Right renal pelvis (tissue), 4 donors: ENCODE data around the gene RNF151. TPM values are rescaled to one million over a fixed set of nuclear protein-coding genes. Genes with fewer than 3 reads are reported as not detected.
"Not testable (repeated sequence)": the region's sequence is repeated elsewhere in the genome, so short reads cannot be mapped to it uniquely, and the experiment has no call there.

ENCODE experiments used
- DNase-seq, 4 donors: peaks; one replicate each; pipeline ENCODE4 v3.0.0-alpha.2; 2013; ENCODE audit warnings: low read depth in 4 of 4, low spot score in 3 of 4, missing footprints in 1 of 4
- polyA plus RNA-seq, 4 donors: library from polyadenylated mRNA; unstranded; fragments of 120-200 nt; gene quantifications; one replicate each; pipeline ENCODE4 v1.2.1, GENCODE V29; 2013; ENCODE audit not compliant: insufficient read length in 4 of 4

Gene RNF151, protein sequence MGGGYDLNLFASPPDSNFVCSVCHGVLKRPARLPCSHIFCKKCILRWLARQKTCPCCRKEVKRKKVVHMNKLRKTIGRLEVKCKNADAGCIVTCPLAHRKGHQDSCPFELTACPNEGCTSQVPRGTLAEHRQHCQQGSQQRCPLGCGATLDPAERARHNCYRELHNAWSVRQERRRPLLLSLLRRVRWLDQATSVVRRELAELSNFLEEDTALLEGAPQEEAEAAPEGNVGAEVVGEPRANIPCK
- polyA plus RNA-seq: not detected

DNA sequence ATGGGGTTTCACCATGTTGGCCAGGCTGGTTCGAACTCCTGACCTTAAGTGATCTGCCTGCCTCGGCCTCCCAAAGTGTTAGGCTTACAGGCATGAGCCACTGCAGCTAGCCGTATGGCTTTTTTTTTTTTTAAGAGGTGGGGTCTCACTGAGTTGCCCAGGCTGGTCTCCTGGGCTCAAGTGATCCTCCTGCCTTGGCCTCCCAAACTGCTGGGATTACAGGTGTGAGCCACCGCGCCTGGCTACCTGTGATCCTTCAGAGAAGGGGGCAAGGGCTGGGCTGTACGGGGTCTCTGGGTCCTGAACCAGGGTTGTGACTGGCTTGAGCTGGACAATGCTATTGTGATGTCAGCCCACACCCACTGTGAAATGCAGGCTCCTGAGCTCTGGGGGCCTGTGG lies at the start of gene RNF151:
TSS of gene RNF151 (plus strand) at position 397 of the 400 bp plus-strand sequence. CDS start 26 bp downstream, outside the sequence.
- no peak for DNase-seq

GRCh38 chr16:1917056-1917664 lies 49.5 kb upstream of the RNF151 start:
- no peak for DNase-seq

GRCh38 chr16:1917665-1918350 lies 48.8 kb upstream of the RNF151 start:
- DNase-seq: no peak

DNA sequence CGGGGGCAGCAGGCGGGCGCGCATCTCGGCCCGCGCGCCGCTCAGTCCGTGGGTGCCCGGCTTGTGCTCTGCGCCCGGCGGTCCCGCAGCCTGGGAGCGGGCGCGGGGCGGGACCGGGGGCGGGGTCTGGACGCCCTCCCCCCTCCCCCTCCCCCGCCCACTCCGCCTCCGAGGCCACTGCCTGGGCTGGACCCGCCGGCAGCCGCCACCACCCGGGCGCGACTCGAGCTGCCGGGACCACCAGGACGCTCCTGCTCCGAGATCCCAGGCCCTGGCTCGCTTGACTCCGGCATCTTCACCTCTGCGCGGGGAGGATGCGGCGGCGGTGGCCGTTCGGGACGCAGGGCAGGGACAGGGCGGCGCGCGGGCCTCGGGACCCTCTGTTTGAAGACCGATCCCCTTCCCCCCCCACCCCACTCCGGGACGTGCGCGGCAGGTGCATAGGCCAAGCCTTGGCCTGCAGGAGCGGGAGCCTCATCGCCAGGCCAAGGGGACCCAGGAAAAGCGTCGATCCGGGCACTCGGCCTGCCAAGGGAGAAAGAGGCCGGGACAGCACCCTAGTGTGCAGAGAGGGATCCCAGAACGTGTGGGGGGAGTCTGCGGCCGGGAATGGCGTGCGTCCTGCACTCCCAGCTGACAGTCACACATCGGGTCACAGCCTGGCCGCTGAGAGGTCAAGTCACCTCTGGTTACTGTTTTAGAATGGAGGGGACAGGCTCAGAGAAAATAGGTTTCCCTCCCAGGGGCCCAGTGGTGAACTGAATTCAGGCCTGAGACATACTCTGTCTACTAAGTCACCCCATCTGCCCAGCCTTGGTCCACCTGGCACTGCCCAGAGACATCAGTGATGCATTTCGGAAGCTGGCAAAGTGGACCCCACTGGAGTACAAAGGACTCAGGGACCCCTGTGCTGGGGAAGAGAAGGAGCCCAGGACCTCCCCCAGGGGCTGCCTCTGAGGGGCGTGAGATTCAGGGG lies 48.0 kb upstream of the RNF151 start, which contains the start of gene HS3ST6:
TSS of gene HS3ST6 (minus strand) at position 65 of the 976 bp plus-strand sequence. CDS start 92 bp downstream, outside the sequence.
- DNase-seq: no peak

DNA sequence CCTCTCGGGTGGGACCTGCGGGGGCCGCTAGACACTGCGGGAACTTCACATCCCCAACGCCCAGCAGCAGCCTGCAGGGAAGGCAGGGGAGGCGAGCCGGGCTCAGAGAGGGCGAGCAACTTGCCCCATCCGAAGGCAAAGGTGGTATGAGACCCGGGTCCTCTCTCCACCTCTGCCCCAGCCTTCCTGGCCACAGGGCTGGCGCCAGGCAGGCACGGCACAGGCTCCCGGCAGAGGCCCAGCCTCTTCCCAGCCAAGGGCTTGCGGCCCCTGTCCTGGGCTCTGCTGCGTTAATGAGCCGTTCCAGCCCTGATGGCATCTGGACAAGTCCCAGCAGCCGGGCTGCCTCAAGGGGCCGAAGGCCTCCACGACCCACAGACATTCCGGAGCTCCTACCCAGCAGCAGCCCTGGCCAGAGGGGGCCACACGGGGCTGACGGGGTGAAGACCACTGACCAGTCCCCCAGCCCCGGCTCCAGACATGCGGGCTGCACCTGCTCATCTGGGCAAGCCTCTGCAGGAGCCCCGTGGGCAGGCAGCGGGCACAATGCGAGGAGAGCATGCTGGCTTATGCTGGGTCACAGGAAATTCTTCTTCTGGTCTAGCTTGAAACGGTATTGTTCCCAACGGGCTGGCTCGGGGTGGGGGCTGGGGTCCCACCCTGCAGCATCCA lies 47.2 kb upstream of the RNF151 start:
- no peak for DNase-seq

DNA sequence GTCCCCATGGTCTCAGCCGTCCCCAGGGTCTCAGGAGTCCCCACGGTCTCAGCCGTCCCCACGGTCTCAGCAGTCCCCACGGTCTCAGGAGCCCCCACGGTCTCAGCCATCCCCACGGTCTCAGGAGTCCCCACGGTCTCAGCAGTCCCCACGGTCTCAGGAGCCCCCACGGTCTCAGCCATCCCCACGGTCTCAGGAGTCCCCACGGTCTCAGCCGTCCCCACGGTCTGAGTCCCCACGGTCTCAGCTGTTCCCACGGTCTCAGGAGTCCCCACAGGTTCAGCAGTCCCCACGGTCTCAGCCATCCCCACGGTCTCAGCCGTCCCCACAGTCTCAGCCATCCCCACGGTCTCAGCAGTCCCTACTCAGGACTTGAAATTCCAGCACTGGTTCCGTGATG lies 46.5 kb upstream of the RNF151 start:
- DNase-seq: not testable (repeated sequence)

DNA sequence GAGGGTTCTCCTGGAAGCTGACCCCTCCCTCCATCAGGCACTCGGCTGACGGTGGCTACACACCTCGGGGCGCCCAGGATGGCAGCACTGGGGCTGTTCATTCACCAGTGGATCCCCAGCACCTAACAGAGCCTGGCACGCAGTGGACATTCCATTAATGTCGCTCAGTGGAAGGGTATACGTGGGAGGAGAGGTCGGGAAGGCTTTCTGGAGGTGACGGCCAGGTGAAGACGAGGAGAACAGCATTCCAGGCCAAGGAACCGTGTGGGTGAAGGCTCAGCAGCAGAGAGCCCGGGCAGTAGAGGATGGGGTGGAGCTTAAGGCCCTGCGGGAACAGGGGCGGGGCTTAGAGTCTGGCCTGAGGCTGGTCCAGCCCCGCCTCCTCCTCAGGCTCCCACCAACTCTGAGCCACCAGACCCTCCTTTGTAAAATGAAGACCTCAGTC lies 45.9 kb upstream of the RNF151 start:
- no peak for DNase-seq

DNA sequence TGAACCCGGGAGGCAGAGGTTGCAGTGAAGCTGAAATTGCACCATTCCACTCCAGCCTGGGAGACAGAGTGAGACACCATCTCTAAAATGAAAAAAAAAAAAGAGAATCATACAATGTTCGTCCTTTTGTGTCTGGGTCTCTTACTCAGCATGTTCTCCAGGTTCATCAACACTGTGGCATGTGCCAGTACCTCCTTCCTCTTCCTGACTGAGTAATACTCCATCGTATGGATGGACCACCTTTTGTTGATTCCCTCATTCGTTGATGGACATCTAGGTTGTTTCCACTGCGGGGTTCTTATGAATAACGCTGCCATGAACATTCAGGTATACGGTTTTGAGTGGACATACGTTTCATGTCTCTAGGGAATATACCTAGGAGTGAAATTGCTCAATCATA lies 44.3 kb upstream of the RNF151 start:
- no peak for DNase-seq

DNA sequence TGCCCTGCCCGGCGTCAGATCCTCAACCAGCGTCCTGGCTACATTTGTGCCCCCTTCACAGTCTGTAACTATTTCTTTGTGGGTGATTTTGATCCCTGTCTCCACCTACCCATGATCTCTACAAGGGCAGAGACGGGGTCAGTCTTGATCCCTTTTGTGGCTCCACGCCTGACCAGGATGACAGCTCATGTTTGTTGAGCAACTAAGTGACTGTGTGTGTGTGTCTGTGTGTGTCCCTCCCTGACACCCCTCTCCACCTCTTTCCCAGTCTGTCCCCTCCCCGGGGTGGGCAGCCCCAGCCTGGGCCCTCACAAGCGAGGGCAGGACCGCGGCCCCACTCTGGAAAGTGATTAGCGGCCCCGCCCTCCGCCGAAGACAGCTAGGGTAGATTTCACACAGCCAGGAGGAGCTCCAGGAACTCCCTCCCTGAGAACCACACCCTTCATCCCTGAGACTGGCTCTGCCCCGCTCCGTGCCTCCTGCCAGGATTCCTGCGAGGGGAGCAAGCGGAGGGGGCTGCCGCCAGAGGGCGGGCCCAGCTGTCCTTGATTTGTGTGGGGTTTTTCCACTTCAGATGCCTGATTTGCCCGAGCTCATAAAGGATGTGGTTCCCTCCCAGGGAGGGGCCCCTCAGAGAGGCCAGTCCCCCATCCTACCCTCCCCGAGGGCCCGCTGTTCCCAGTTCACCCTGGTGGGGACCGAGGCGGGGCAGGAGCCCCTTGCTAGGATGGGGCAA lies 43.2 kb upstream of the RNF151 start:
- no peak for DNase-seq

DNA sequence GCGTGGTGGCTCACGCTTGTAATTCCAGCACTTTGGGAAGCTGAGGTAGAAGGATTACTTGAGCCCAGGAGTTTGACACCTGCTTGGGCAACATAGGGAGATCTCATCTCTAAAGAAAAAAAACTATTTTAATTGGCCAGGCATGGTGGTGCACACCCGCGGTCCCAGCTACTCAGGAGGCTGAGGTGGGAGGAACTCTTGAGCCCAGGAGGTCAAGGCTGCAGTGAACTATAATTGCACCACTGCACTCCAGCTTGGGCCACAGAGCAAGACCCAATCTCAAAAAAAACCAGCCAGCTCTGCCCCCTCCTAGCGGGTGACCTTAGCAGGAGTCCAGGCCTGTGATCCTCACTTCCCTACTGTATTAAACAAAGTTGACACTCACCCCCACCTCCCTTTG lies 42.6 kb upstream of the RNF151 start:
- DNase-seq: no peak

DNA sequence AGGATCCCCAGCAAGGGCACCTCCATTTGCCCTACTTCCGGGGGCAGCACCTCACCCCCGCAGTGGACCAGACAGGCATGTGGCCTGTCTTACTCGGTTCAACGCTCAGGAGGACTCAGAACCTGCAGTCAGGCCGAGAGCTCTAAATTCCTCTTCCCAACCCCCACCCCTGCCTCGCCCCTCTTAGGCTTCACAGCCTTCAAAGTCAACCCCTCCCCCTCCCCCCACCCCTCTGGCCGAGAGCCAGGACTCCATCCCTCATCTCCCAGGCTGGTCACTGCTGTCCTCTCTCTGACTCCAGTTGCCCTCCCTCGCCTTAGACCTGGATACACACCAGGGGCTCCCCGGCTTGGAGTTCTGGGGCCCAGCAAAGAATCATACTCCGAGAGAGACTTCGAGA lies 40.4 kb upstream of the RNF151 start:
- no peak for DNase-seq

- DNase-seq: no peak
Observed at GRCh38 chr16:1929105-1929504, 37.6 kb upstream of the RNF151 start.

DNA sequence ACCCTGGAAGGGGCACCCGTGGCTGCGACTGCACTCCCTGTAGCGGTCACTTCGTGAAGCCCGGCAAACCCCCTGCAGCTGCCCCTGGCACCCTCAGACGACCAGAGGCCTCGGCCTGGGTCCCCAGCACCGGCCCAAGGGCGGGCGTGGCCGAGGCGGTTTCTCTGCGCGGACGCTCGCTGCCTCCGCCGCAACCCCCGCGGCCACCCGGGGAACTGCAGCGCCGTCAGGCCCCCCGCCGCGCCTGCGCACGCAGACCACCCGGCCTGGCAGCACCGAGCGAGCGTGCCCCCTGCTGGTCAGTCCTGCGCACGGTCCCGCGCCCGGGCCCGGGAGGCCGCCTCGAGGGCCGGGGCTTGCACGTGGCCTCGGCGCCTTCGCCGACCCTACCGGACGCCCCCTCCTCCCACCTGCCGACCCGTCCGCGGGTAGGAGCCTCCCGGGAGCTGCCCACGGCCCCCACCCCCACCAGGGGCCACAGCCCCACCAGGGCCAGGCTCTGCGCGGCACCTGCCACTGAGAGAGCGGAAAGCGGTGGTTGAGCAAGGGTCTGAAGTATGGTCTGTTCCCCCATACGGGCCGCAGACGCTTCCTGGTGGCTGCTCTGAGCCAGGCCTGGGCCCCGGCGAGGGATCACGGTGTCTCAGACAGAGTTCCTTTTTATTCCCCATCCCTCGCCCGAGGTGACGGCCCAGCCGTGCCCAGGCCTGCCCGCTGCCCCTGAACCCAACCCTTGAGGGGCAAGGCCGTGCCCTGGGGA lies 36.9 kb upstream of the RNF151 start:
- DNase-seq: peak; percentile 68 to 83 (median 74)

DNA sequence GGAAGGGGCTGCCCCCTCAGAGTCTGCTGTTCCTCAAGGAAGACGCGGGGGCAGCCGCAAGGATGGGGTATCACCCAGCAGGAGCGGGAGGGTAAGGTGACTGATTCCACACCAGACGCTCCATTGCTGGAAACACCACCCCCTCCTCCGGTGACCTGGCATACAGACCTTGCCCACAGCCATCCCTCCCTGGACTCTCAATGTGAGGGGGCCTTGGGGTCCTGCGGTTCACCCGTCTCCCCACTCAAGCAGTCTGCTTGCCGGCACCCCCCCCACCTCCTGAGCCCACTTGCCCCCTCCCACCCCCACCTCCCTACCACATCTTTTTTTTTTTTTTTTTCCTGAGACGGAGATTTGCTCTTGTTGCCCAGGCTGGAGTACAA lies 36.3 kb upstream of the RNF151 start:
- no peak for DNase-seq

DNA sequence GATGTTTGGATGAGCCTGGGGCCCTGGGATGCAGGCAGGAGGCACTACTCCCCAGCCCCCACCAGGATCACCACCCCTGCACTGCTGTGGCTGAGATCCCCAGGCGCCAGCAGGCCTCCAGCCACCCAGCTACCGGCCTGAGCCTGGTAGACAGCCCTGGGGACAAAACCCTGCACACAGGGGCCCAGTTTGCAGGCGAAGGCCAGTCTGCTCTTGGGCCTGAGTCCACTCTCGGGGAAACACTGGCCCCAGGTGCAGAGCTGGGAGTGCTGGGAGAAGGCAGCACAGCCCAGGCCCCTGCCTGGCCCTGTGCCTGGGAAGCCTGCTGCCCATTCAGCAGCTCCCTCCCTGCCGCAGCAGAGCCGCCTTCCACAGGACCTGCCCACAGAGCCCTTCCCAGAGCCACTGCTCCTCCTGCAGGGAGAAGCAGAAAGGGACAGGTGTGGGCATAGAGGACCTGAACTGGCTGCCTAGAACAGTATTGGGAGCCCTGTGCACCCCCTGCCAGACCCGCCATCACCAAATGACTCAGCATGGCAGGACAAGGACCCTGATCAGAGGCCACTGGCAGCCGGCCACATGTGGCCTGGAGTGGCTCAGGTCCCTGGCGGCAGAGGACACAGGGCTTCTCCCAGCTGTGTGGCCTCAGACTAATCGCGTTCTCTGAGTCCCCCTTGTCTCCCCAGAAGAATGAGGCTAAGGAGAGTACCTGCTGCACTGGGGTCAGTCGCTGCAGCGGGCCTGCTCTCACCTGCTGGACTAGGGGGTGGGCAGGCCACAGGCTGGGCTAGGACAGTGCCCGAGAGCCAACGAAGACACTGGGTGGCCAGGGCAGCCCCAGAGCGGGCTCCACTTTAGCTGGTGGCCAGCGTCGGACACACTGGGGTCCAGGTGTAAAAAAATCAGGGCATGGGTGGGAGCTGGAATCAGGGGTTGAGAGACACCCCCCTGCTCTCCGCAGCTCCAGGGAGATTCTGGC lies 34.3 kb upstream of the RNF151 start:
- DNase-seq: no peak

- no peak for DNase-seq
Observed at GRCh38 chr16:1933097-1933661, 33.5 kb upstream of the RNF151 start.

DNA sequence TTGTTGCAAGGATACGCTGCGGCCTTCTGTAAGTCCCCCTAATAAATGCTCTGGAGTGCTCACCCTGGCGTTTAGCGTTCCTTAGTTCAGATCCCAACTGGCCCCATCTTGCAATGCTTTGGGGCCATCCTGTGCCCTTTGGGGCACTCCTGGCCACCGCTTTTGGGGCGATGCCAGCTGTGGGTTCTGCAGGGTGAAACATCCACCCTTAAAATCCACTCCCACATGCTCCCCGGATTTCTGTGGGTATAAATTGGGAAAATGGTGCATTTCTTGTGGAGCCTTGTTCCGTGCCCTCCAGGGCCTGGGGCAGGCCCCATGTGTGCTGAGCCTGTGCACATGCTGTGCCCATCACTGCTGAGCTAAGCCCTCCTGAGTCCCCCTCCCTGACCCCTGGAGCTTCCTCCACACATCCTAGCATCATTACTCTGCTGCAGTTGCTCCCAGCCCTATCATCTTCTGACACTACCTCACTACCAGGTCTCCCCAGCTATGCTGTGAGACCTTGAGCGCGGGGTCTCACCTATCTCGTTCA lies 29.6 kb upstream of the RNF151 start:
- no peak for DNase-seq
